K562 (cell line): Measurements from ENCODE around the gene SYT7. TPM values are rescaled to one million over a fixed set of nuclear protein-coding genes. Genes with fewer than 3 reads are reported as not detected.

Experiments used
- BRCA1 ChIP-seq, 2 experiments: fragments of 450-650 bp in 1 of 2; sonication (generic) in 1 of 2; formaldehyde crosslinking in 1 of 2; IDR thresholded peaks; 2 replicates each; pipeline versions ENCODE4 v1.5.0 to v1.6.1; 2017 to 2020; ENCODE audit warnings: mild to moderate bottlenecking in 1 of 2, missing genetic modification reagents in 1 of 2
- CC2D1A ChIP-seq: fragments of 450-650 bp; IDR thresholded peaks from 2 replicates; pipeline ENCODE4 v1.6.1; 2017; ENCODE audit warnings: mild to moderate bottlenecking
- CEBPB ChIP-seq: fragments of 450-650 bp; IDR thresholded peaks from 2 replicates; pipeline ENCODE4 v1.6.1; 2016; ENCODE audit warnings: missing genetic modification characterization, missing compliant biosample characterization
- CXXC5 ChIP-seq: fragments of 250-450 bp; sonication (Bioruptor Pico); IDR thresholded peaks from 2 replicates; pipeline ENCODE4 v1.8.0; 2022; ENCODE audit warnings: inconsistent platforms, mild to moderate bottlenecking, moderate library complexity
- DDX20 ChIP-seq: fragments of 450-650 bp; IDR thresholded peaks from 2 replicates; pipeline ENCODE4 v1.6.1; 2016; ENCODE audit warnings: missing genetic modification characterization, low read depth, mild to moderate bottlenecking, missing compliant biosample characterization, moderate library complexity
- DMBX1 ChIP-seq: fragments of 250-450 bp; sonication (Bioruptor Pico); IDR thresholded peaks from 2 replicates; pipeline ENCODE4 v1.8.0; 2022; ENCODE audit warnings: inconsistent platforms, mild to moderate bottlenecking, moderate library complexity, borderline replicate concordance
- FOXK1 ChIP-seq: sonication (generic); formaldehyde crosslinking; IDR thresholded peaks from 2 replicates; pipeline ENCODE4 v1.8.0; 2022; ENCODE audit warnings: missing genetic modification reagents, mild to moderate bottlenecking, borderline replicate concordance
- KLF6 ChIP-seq: fragments of 250-450 bp; sonication (Bioruptor Pico); IDR thresholded peaks from 2 replicates; pipeline ENCODE4 v1.4.0; 2020; ENCODE audit warnings: mild to moderate bottlenecking, moderate library complexity, borderline replicate concordance
- MBD1 ChIP-seq: fragments of 250-450 bp; sonication (Bioruptor Pico); IDR thresholded peaks from 2 replicates; pipeline ENCODE4 v1.8.0; 2022; ENCODE audit warnings: inconsistent platforms
- NFXL1 ChIP-seq: fragments of 450-650 bp; formaldehyde crosslinking; IDR thresholded peaks from 2 replicates; pipeline ENCODE4 v1.4.0; 2021; ENCODE audit warnings: mild to moderate bottlenecking
- POU5F1 ChIP-seq: fragments of 150-350 bp; IDR thresholded peaks from 2 replicates; pipeline ENCODE4 v1.6.1; 2014; ENCODE audit warnings: borderline replicate concordance, low read length, low read depth, mild to moderate bottlenecking; ENCODE audit not compliant: partially characterized antibody
- SETDB1 ChIP-seq: IDR thresholded peaks from one replicate; pipeline ENCODE4 v1.6.1; 2012; ENCODE audit warnings: low read length, control low read depth, inconsistent platforms
- SREBF2 ChIP-seq: sonication (generic); formaldehyde crosslinking; IDR thresholded peaks from 2 replicates; pipeline ENCODE4 v1.4.0; 2020; ENCODE audit warnings: mild to moderate bottlenecking, missing genetic modification reagents
- STAG1 ChIP-seq: sonication (generic); formaldehyde crosslinking; IDR thresholded peaks from 2 replicates; pipeline ENCODE4 v1.5.0; 2020; ENCODE audit warnings: missing genetic modification reagents, borderline replicate concordance
- TGIF2 ChIP-seq: sonication (generic); formaldehyde crosslinking; IDR thresholded peaks from 2 replicates; pipeline ENCODE4 v1.8.1; 2022; ENCODE audit warnings: mild to moderate bottlenecking, missing genetic modification reagents, moderate library complexity
- THAP7 ChIP-seq: fragments of 250-450 bp; sonication (Bioruptor Pico); IDR thresholded peaks from 2 replicates; pipeline ENCODE4 v1.5.0; 2021
- TOE1 ChIP-seq, 2 experiments: fragments of 450-650 bp in 1 of 2; sonication (generic) in 1 of 2; formaldehyde crosslinking in 1 of 2; IDR thresholded peaks; 2 replicates each; pipeline versions ENCODE4 v1.7.1 to v1.8.0; 2016 to 2022; ENCODE audit warnings: borderline replicate concordance in 2 of 2, mild to moderate bottlenecking in 2 of 2, antibody characterized with exemption in 1 of 2, inconsistent platforms in 1 of 2, low read depth in 1 of 2, missing genetic modification reagents in 1 of 2, moderate library complexity in 1 of 2
- polyA plus RNA-seq, 8 experiments: library from polyadenylated mRNA; depleted of rRNA in 4 of 8; stranded (reverse) in 5 of 8; unstranded in 3 of 8; fragments of >200 nt; fragmentation: Nextera tagmentation in 2 of 8; fragmentation: Illumina TruSeq in 1 of 8; extraction: Ambion mirVana in 2 of 8; extraction: Trizol in 1 of 8; gene quantifications; 2 replicates each; pipeline versions ENCODE4 v1.2.1 to v1.2.3, GENCODE V29; 2011 to 2014; ENCODE audit warnings: inconsistent platforms in 1 of 8, missing spikeins in 1 of 8
- total RNA-seq, 7 experiments: library from RNA; depleted of rRNA in 6 of 7; stranded (reverse); fragments of >200 nt in 6 of 7; fragmentation: Illumina TruSeq in 2 of 7; extraction: Trizol in 2 of 7; gene quantifications; 2 replicates each; pipeline versions ENCODE4 v1.2.1 to v1.2.3, GENCODE V29; 2011 to 2021; ENCODE audit warnings: low replicate concordance in 1 of 7
- TF ChIP-seq, protein P1 (sequence below), 2 experiments: fragments of 250-450 bp in 1 of 2; fragments of 450-650 bp in 1 of 2; sonication (Bioruptor Pico) in 1 of 2; IDR thresholded peaks; 2 replicates each; pipeline versions ENCODE4 v1.6.1 to v1.8.0; 2016 to 2021; ENCODE audit warnings: mild to moderate bottlenecking in 2 of 2, moderate library complexity in 2 of 2, missing compliant biosample characterization in 1 of 2, missing genetic modification characterization in 1 of 2
- TF ChIP-seq, protein P2 (sequence below), 3 experiments: fragments of 200-800 bp in 1 of 3; fragments of 250-450 bp in 1 of 3; fragments of 450-650 bp in 1 of 3; sonication (Bioruptor Pico) in 1 of 3; sonication (Bioruptor generic) in 1 of 3; formaldehyde crosslinking in 1 of 3; IDR thresholded peaks; 2 replicates each; pipeline versions ENCODE4 v1.6.1 to v1.8.0; 2016 to 2022; ENCODE audit warnings: mild to moderate bottlenecking in 2 of 3, missing genetic modification characterization in 2 of 3, missing compliant biosample characterization in 1 of 3, moderate library complexity in 1 of 3
- TF ChIP-seq, protein P3 (sequence below): sonication (generic); formaldehyde crosslinking; IDR thresholded peaks from 2 replicates; pipeline ENCODE4 v1.8.0; 2022; ENCODE audit warnings: missing genetic modification reagents, mild to moderate bottlenecking, borderline replicate concordance

Gene SYT7
- total and polyA plus RNA-seq, 9 of the 15 experiments (the other 6 are each of a cell fraction or from before 2014, with no cell fraction given): 0.01 to 0.51 (median 0.16) TPM; not detected in 1

GRCh38 chr11:61545341-61545740 lies 35.5 kb downstream of the SYT7 start (continued):
- no peak for TF ChIP-seq MBD1
- no peak for TF ChIP-seq STAG1
- TF ChIP-seq CXXC5 (CRISPR knock-in tag): peak; percentile 35; the same call in 1 of the 2 replicates
- no peak for TF ChIP-seq FOXK1
- no peak for TF ChIP-seq SETDB1
- TF ChIP-seq CEBPB (tag): no peak
- TF ChIP-seq, protein P1, sequence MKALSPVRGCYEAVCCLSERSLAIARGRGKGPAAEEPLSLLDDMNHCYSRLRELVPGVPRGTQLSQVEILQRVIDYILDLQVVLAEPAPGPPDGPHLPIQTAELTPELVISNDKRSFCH (CRISPR knock-in tag; IDR thresholded peaks at IDR 0.05): no peak
- TF ChIP-seq, protein P1 (tag; IDR thresholded peaks at IDR 0.05): peak; percentile 62; the same call in 1 of the 2 replicates
- TF ChIP-seq, protein P2, sequence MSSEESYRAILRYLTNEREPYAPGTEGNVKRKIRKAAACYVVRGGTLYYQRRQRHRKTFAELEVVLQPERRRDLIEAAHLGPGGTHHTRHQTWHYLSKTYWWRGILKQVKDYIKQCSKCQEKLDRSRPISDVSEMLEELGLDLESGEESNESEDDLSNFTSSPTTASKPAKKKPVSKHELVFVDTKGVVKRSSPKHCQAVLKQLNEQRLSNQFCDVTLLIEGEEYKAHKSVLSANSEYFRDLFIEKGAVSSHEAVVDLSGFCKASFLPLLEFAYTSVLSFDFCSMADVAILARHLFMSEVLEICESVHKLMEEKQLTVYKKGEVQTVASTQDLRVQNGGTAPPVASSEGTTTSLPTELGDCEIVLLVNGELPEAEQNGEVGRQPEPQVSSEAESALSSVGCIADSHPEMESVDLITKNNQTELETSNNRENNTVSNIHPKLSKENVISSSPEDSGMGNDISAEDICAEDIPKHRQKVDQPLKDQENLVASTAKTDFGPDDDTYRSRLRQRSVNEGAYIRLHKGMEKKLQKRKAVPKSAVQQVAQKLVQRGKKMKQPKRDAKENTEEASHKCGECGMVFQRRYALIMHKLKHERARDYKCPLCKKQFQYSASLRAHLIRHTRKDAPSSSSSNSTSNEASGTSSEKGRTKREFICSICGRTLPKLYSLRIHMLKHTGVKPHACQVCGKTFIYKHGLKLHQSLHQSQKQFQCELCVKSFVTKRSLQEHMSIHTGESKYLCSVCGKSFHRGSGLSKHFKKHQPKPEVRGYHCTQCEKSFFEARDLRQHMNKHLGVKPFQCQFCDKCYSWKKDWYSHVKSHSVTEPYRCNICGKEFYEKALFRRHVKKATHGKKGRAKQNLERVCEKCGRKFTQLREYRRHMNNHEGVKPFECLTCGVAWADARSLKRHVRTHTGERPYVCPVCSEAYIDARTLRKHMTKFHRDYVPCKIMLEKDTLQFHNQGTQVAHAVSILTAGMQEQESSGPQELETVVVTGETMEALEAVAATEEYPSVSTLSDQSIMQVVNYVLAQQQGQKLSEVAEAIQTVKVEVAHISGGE (CRISPR knock-in tag; IDR thresholded peaks at IDR 0.05): 0 out of 6 replicates have a peak, but pooled peaks of 1 of the 3 experiments have one; percentile 31
- no peak for TF ChIP-seq TOE1 (IDR thresholded peaks at IDR 0.05; ENCODE audit: borderline replicate concordance)
- TF ChIP-seq TOE1 (CRISPR knock-in tag; IDR thresholded peaks at IDR 0.05; ENCODE audit: borderline replicate concordance, low read depth): no peak
- TF ChIP-seq THAP7: no peak
- TF ChIP-seq DMBX1: peak; percentile 80; the same call in 1 of the 2 replicates
- TF ChIP-seq CC2D1A: no peak
- TF ChIP-seq SREBF2 (CRISPR knock-in tag): no peak
- no peak for TF ChIP-seq POU5F1
- TF ChIP-seq, protein P3, sequence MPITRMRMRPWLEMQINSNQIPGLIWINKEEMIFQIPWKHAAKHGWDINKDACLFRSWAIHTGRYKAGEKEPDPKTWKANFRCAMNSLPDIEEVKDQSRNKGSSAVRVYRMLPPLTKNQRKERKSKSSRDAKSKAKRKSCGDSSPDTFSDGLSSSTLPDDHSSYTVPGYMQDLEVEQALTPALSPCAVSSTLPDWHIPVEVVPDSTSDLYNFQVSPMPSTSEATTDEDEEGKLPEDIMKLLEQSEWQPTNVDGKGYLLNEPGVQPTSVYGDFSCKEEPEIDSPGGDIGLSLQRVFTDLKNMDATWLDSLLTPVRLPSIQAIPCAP (CRISPR knock-in tag): no peak
- TF ChIP-seq DDX20: no peak
- no peak for TF ChIP-seq TGIF2 (CRISPR knock-in tag)
- no peak for TF ChIP-seq NFXL1 (CRISPR knock-in tag)
- no peak for TF ChIP-seq KLF6 (CRISPR knock-in tag)
- TF ChIP-seq BRCA1 (IDR thresholded peaks at IDR 0.05): no peak
- no peak for TF ChIP-seq BRCA1 (CRISPR knock-in tag; IDR thresholded peaks at IDR 0.05)
